Kidney epithelial cell (primary cell): ENCODE measurements around the gene TSSC4. TPM values are rescaled to one million over a fixed set of nuclear protein-coding genes. Genes with fewer than 3 reads are reported as not detected.

ENCODE experiments used
- DNase-seq: peaks from one replicate; pipeline ENCODE4 v3.0.0-alpha.2; 2010; ENCODE audit warnings: low read depth
- H3K27me3 ChIP-seq: 2 replicates; pipeline ENCODE4 v1.6.0; 2011; ENCODE audit warnings: low read length; ENCODE audit not compliant: control insufficient read depth, insufficient read depth
- H3K36me3 ChIP-seq: 2 replicates; pipeline ENCODE4 v1.5.1; 2011; ENCODE audit warnings: low read length; ENCODE audit not compliant: control insufficient read depth, insufficient read depth
- H3K4me3 ChIP-seq: 2 replicates; pipeline ENCODE4 v1.5.1; 2011; ENCODE audit warnings: low read depth, mild to moderate bottlenecking, control low read depth, low read length
- total RNA-seq: library from RNA; depleted of rRNA; stranded (reverse); fragments of >200 nt; gene quantifications from 2 replicates; pipeline ENCODE4 v1.2.3, GENCODE V29; 2015
- TF ChIP-seq, protein P1 (sequence below): IDR thresholded peaks from 2 replicates; pipeline ENCODE4 v1.5.1; 2011; ENCODE audit warnings: mild to moderate bottlenecking, moderate library complexity, low read length, control low read depth, inconsistent platforms; ENCODE audit not compliant: insufficient read depth, poor library complexity, severe bottlenecking

The TSSC4 gene
- total RNA-seq, 1 donor from 2014 or later = 62.0 TPM

DNA sequence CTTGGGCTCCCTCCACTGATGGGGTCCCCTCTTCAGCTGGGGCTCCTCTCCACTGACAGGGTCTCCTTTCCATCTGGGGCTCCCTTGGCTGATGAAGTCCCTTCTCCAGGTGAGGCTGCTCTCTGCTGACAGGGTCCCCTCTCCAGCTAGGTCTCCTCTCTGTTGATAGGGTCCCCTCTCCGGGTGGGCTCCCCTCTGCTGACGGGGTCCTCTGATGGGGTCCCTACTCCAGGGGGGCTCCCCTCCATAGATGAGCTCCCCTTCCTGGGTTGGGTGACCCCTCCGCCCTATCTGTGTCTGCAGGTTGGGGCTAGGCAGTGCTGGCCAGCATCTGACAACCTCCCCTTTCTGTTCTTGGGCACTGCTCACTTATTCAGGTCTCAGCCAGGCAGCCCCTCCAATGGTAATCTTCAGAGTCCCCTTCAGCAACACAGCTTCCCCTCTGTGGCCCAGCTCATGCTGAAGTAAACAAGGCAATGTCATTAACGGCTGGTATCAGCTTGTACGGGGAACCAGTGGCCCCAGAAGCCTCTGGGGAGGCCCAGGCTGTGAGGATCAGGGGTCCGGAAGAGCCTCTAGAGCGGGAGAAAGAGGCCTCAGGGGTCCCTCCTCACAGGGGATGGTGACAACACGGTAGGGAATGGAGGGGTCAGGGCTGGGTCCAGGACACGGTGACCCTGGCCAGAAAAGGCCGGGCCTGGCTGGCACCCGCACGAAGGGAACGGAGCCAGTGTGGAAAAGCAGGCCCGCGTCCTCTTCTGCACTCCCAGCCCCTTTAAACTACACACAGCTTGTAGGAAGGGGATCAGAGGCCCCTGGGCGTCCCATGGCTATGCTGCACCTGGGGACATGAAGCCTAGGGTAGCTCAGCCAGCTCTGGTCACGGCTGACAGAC is 33.0 kb upstream of the TSSC4 start:
- no peak for DNase-seq
- H3K36me3 ChIP-seq = no peaks in the 10 kb centered on the region
- H3K4me3 ChIP-seq = no peak overlapping the region
- TF ChIP-seq, protein P1, sequence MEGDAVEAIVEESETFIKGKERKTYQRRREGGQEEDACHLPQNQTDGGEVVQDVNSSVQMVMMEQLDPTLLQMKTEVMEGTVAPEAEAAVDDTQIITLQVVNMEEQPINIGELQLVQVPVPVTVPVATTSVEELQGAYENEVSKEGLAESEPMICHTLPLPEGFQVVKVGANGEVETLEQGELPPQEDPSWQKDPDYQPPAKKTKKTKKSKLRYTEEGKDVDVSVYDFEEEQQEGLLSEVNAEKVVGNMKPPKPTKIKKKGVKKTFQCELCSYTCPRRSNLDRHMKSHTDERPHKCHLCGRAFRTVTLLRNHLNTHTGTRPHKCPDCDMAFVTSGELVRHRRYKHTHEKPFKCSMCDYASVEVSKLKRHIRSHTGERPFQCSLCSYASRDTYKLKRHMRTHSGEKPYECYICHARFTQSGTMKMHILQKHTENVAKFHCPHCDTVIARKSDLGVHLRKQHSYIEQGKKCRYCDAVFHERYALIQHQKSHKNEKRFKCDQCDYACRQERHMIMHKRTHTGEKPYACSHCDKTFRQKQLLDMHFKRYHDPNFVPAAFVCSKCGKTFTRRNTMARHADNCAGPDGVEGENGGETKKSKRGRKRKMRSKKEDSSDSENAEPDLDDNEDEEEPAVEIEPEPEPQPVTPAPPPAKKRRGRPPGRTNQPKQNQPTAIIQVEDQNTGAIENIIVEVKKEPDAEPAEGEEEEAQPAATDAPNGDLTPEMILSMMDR = no peak
- no peaks in the 10 kb centered on the region for H3K27me3 ChIP-seq

- TF ChIP-seq, protein P1 = no peak
- Histone ChIP-seq H3K27me3 (no peaks in the 10 kb centered on the region), H3K4me3 (no peak overlapping the region), H3K36me3 (no peaks in the 10 kb centered on the region)
- no peak for DNase-seq
Measured at GRCh38 chr11:2368178-2368850, 32.2 kb upstream of the TSSC4 start.

DNA sequence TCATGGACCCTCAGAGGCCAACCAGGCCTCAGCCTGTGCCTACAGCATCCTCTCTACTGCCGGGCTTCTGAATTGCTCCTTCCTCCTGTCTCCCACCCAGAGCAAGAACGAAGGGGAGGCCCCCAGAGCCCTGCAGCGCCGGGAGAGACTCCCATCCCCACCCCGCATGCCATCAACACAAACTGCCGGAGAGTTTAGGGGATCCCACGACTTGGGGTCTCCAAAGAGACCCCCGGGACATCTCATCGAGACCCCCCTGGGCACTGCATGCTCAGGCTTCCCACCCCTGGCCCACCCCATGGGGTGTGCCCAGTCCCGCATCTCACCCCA is 31.7 kb upstream of the TSSC4 start:
- H3K36me3 ChIP-seq = no peaks in the 10 kb centered on the region
- TF ChIP-seq, protein P1 = no peak
- DNase-seq = no peak
- H3K27me3 ChIP-seq = no peaks in the 10 kb centered on the region
- H3K4me3 ChIP-seq = no peak overlapping the region

DNA sequence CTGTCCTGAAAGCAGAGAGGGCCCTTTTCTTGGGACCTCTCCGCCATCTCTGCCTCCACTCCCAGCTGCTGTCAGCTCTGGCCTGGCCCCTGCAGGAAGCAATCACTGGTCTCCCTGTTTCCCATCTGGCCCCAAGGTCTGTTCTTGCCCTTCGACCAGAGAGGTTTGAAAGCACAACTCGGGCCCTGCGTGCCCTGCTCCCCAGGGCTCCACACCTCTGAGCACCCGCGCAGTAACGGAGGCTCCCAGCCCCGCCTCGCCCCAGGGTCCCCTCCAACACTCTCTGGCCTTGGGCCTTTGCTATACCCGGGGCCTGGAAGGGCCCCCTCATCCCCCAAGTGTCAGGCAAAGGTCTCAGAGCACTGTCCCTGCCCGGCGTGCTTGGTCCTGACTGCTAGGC is 31.2 kb upstream of the TSSC4 start:
- no peak overlapping the region for H3K4me3 ChIP-seq
- no peak for DNase-seq
- H3K36me3 ChIP-seq = no peaks in the 10 kb centered on the region
- TF ChIP-seq, protein P1 = no peak
- H3K27me3 ChIP-seq = no peaks in the 10 kb centered on the region

DNA sequence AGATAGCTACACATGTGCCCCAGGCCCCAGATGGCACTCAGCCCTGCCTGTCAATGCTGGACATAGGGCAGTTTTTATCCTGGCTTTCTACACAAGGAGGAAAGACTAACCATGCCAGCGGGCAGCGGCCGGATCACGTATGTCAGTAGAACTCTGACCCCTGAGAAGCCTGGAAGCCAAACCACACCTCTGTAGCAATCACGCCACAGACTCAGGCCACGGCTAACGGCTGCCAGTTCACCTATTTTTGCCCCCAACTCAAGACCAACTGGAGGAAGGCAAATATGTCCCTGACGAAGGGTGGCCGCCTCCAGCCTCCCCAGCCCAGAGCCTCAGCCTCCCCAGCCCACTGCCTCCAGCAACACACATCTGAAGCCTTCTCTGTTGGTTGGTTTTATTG is 30.7 kb upstream of the TSSC4 start:
- no peaks in the 10 kb centered on the region for H3K36me3 ChIP-seq
- DNase-seq = no peak
- TF ChIP-seq, protein P1 = no peak
- H3K27me3 ChIP-seq = no peaks in the 10 kb centered on the region
- H3K4me3 ChIP-seq = no peak overlapping the region
